H1 (cell line): Measurements from ENCODE around the gene SLC6A3. TPM values are rescaled to one million over a fixed set of nuclear protein-coding genes. Genes with fewer than 3 reads are reported as not detected.

Experiments used
- CTCF ChIA-PET: fragments of 300-600 bp; sonication (Branson Sonifier 250); formaldehyde crosslinking; loops from one replicate; lab custom pipeline; 2021; ENCODE audit not compliant: partially characterized antibody; lab: Charles Lee
- POLR2A ChIA-PET: fragments of 300-600 bp; sonication (Branson Sonifier 250); formaldehyde crosslinking; loops from one replicate; lab custom pipeline; 2021; ENCODE audit warnings: inconsistent platforms; ENCODE audit not compliant: partially characterized antibody; lab: Charles Lee
- DNase-seq, 2 experiments: peaks; one replicate each; pipeline versions ENCODE4 v3.0.0 to v3.0.0-alpha.2; 2010 to 2022; ENCODE audit warnings: low spot score in 2 of 2, low read depth in 1 of 2, mixed read lengths in 1 of 2
- FAIRE-seq: peaks from 2 replicates; lab custom pipeline; 2011; peaks lifted over from hg19 to GRCh38; lab: Jason Lieb, UNC
- H2AFZ ChIP-seq: 2 replicates; pipeline ENCODE4 v1.8.1; 2012; ENCODE audit warnings: low read length, inconsistent platforms
- H2AK5ac ChIP-seq: 2 replicates; pipeline ENCODE4 v1.6.1; 2013; ENCODE audit warnings: low read depth, low read length
- H2BK120ac ChIP-seq: replicated peaks from 2 replicates; pipeline ENCODE3; 2013; ENCODE audit warnings: low read depth, low read length, inconsistent platforms
- H2BK12ac ChIP-seq: 2 replicates; pipeline ENCODE4 v1.6.1; 2013; ENCODE audit warnings: low read depth, low read length
- H2BK15ac ChIP-seq: 2 replicates; pipeline ENCODE4 v1.6.1; 2013; ENCODE audit warnings: low read length
- H2BK20ac ChIP-seq: 2 replicates; pipeline ENCODE4 v1.6.1; 2013; ENCODE audit warnings: low read length
- H2BK5ac ChIP-seq: 2 replicates; pipeline ENCODE4 v1.6.1; 2013; ENCODE audit warnings: low read depth, low read length
- H3K14ac ChIP-seq: 2 replicates; pipeline ENCODE4 v1.6.1; 2013; ENCODE audit warnings: inconsistent platforms; ENCODE audit not compliant: insufficient read length
- H3K18ac ChIP-seq: 2 replicates; pipeline ENCODE4 v1.6.1; 2013; ENCODE audit warnings: low read length; ENCODE audit errors: extremely low read depth
- H3K23ac ChIP-seq: 2 replicates; pipeline ENCODE4 v1.6.1; 2013; ENCODE audit warnings: inconsistent platforms; ENCODE audit not compliant: insufficient read length
- H3K23me2 ChIP-seq: 2 replicates; pipeline ENCODE4 v1.6.1; 2013; ENCODE audit warnings: low read depth, low read length
- H3K27ac ChIP-seq: 2 replicates; pipeline ENCODE4 v1.6.1; 2011; ENCODE audit warnings: low read depth, low read length, inconsistent platforms
- H3K27me3 ChIP-seq, 4 experiments: replicated peaks in 1 of 4; 1 replicate in 1 of 4; 2 replicates in 3 of 4; pipeline versions ENCODE4 v1.6.1 to v1.8.1; 2011 to 2013; ENCODE audit warnings: low read length in 3 of 4, mild to moderate bottlenecking in 3 of 4, inconsistent platforms in 2 of 4, mixed read lengths in 2 of 4, moderate library complexity in 1 of 4; ENCODE audit not compliant: control insufficient read depth in 3 of 4, insufficient read depth in 3 of 4; ENCODE audit errors: extremely low read depth in 1 of 4
- H3K36me3 ChIP-seq, 4 experiments: 2 replicates each; pipeline versions ENCODE4 v1.6.1 to v1.8.1; 2011 to 2013; ENCODE audit warnings: mild to moderate bottlenecking in 4 of 4, low read length in 3 of 4, moderate library complexity in 2 of 4, control low read depth in 1 of 4, inconsistent platforms in 1 of 4; ENCODE audit not compliant: insufficient read depth in 4 of 4, control insufficient read depth in 2 of 4
- H3K4ac ChIP-seq: replicated peaks from 2 replicates; pipeline ENCODE3; 2013; ENCODE audit warnings: low read length, low read depth, mixed read lengths, inconsistent platforms; ENCODE audit not compliant: insufficient read length
- H3K4me1 ChIP-seq, 4 experiments: replicated peaks in 1 of 4; 1 replicate in 1 of 4; 2 replicates in 3 of 4; pipeline versions ENCODE4 v1.6.1 to v1.8.1; 2011 to 2013; ENCODE audit warnings: low read length in 3 of 4, inconsistent platforms in 2 of 4, mixed read lengths in 1 of 4; ENCODE audit not compliant: insufficient read depth in 4 of 4, control insufficient read depth in 3 of 4
- H3K4me2 ChIP-seq, 2 experiments: 2 replicates each; pipeline versions ENCODE4 v1.6.1 to v1.8.1; 2011 to 2013; ENCODE audit warnings: low read depth in 2 of 2, low read length in 2 of 2, control low read depth in 1 of 2, inconsistent platforms in 1 of 2, mild to moderate bottlenecking in 1 of 2; ENCODE audit not compliant: insufficient read depth in 1 of 2
- H3K4me3 ChIP-seq, 4 experiments: fragments of 200-600, 300-600 bp in 1 of 4; sonication (generic), shearing (Covaris generic), sonication (Bioruptor Twin) in 1 of 4; 2 replicates each; pipeline versions ENCODE4 v1.5.1 to v1.8.1; 2011 to 2016; ENCODE audit warnings: low read length in 4 of 4, low read depth in 3 of 4, control low read depth in 2 of 4, inconsistent platforms in 2 of 4, mild to moderate bottlenecking in 2 of 4, mixed read lengths in 1 of 4, moderate library complexity in 1 of 4; ENCODE audit not compliant: insufficient read depth in 2 of 4; ENCODE audit errors: extremely low read depth in 1 of 4
- H3K56ac ChIP-seq: replicated peaks from 2 replicates; pipeline ENCODE3; 2013; ENCODE audit warnings: low read depth, mild to moderate bottlenecking, mixed read lengths, low read length, inconsistent platforms; ENCODE audit not compliant: insufficient read length
- H3K79me1 ChIP-seq: 2 replicates; pipeline ENCODE4 v1.6.1; 2013; ENCODE audit warnings: low read depth, low read length, control low read depth
- H3K79me2 ChIP-seq, 2 experiments: 2 replicates each; pipeline versions ENCODE4 v1.6.1 to v1.8.1; 2012 to 2013; ENCODE audit warnings: low read length in 2 of 2, mild to moderate bottlenecking in 2 of 2, inconsistent platforms in 1 of 2; ENCODE audit not compliant: insufficient read depth in 2 of 2, control insufficient read depth in 1 of 2
- H3K9ac ChIP-seq, 4 experiments: replicated peaks in 1 of 4; 1 replicate in 1 of 4; 2 replicates in 3 of 4; pipeline versions ENCODE4 v1.6.1 to v1.8.1; 2011 to 2013; ENCODE audit warnings: low read depth in 3 of 4, low read length in 3 of 4, control low read depth in 2 of 4, mild to moderate bottlenecking in 2 of 4, moderate library complexity in 2 of 4, inconsistent platforms in 1 of 4; ENCODE audit errors: extremely low read depth in 1 of 4
- H3K9me3 ChIP-seq, 2 experiments: 2 replicates each; pipeline versions ENCODE4 v1.6.1 to v1.8.1; 2012 to 2013; ENCODE audit warnings: mild to moderate bottlenecking in 2 of 2, moderate library complexity in 2 of 2, control low read depth in 1 of 2, inconsistent platforms in 1 of 2, low read depth in 1 of 2, low read length in 1 of 2, mixed read lengths in 1 of 2; ENCODE audit not compliant: insufficient read depth in 2 of 2
- H4K20me1 ChIP-seq, 2 experiments: replicated peaks in 1 of 2; 2 replicates each; pipeline versions ENCODE3 to v1.8.1; 2011 to 2013; ENCODE audit warnings: inconsistent platforms in 2 of 2, low read length in 2 of 2, mild to moderate bottlenecking in 1 of 2; ENCODE audit not compliant: insufficient read depth in 2 of 2, control insufficient read depth in 1 of 2
- H4K5ac ChIP-seq: 2 replicates; pipeline ENCODE4 v1.6.1; 2013; ENCODE audit warnings: low read length, low read depth, mixed read lengths, inconsistent platforms; ENCODE audit not compliant: insufficient read length
- H4K8ac ChIP-seq: 2 replicates; pipeline ENCODE4 v1.8.0; 2013; ENCODE audit warnings: mild to moderate bottlenecking, moderate library complexity, low read length, inconsistent platforms; ENCODE audit not compliant: insufficient read depth; ENCODE audit errors: extremely low read depth
- H4K91ac ChIP-seq: replicated peaks from 2 replicates; pipeline ENCODE3; 2013; ENCODE audit warnings: low read length, mixed read lengths, inconsistent platforms; ENCODE audit not compliant: insufficient read length
- BACH1 ChIP-seq: IDR thresholded peaks from 2 replicates; pipeline ENCODE4 v1.6.1; 2012; ENCODE audit warnings: low read length, improper control_type of control experiment
- NANOG ChIP-seq: IDR thresholded peaks from 2 replicates; pipeline ENCODE4 v1.6.1; 2011; ENCODE audit warnings: low read length, low read depth, mild to moderate bottlenecking, inconsistent platforms; ENCODE audit not compliant: insufficient read depth, poor library complexity, severe bottlenecking
- SP4 ChIP-seq: IDR thresholded peaks from 2 replicates; pipeline ENCODE4 v1.6.1; 2012; ENCODE audit warnings: low read length, inconsistent platforms
- TCF12 ChIP-seq: IDR thresholded peaks from 2 replicates; pipeline ENCODE4 v1.6.1; 2011; ENCODE audit warnings: low read depth, mild to moderate bottlenecking, low read length
- WGBS, 2 experiments: shearing (Covaris generic) in 1 of 2; methylation state at CpG; one replicate each; pipeline versions ENCODE4 v1.1.6 to v1.1.7; 2013 to 2015; ENCODE audit warnings: low lambda C conversion rate in 2 of 2, mixed read lengths in 2 of 2, inconsistent platforms in 1 of 2, low coverage in 1 of 2, missing lambda C conversion rate in 1 of 2; ENCODE audit not compliant: insufficient replicate concordance in 2 of 2, insufficient coverage in 1 of 2, insufficient read length in 1 of 2; ENCODE audit errors: extremely low coverage in 1 of 2, missing lambda C conversion rate in 1 of 2; 5-methylcytosine and 5-hydroxymethylcytosine counted together
- polyA plus RNA-seq, 7 experiments: library from polyadenylated mRNA; depleted of rRNA in 3 of 7; stranded (reverse) in 5 of 7; unstranded in 2 of 7; fragments of >200 nt in 5 of 7; fragments of 200-250 nt in 2 of 7; gene quantifications; 1 replicate in 5 of 7; 2 replicates in 1 of 7; 4 replicates in 1 of 7; pipeline versions ENCODE4 v1.2.1 to v1.2.3, GENCODE V29; 2011 to 2013; ENCODE audit warnings: missing spikeins in 2 of 7, mixed read lengths in 2 of 7
- total RNA-seq: library from RNA; stranded (reverse); fragmentation: NEBNext Ultra II Directional; extraction: Animal tissue kit (Norgen Biotek cat#: 25700); gene quantifications from 2 replicates; pipeline ENCODE4 v1.2.1, GENCODE V29; 2021

Gene SLC6A3
- total and polyA plus RNA-seq, 2 of the 8 experiments (the other 6 are each of a cell fraction or from before 2014, with no cell fraction given): 0.48 to 0.91 TPM

GRCh38 chr5:1383344-1383743, 61.9 kb downstream of the SLC6A3 start:
- ChIA-PET CTCF (interaction anchor here (1.7 kb wide), 1 partner anchor 84 kb away, joined by 4 read pairs; no protein-coding TSS in a partner anchor), POLR2A (no interaction called here)
- Histone ChIP-seq H3K4ac (no peak overlapping the region), H3K18ac (no peak overlapping the region), H3K27me3 (peaks cover 10 to 56% (median 46%) of the 10 kb centered on the region in 4 experiments), H2BK5ac (no peak overlapping the region), H3K9me3 (peaks cover 5 to 10% of the 10 kb centered on the region in 2 experiments; a peak in 3 of 4 replicates), H3K36me3 (no peaks in the 10 kb centered on the region), H3K23me2 (peaks cover 14% of the 10 kb centered on the region; the same call in 1 of the 2 replicates), H3K14ac (no peak overlapping the region), H4K20me1 (peaks cover 5 to 9% of the 10 kb centered on the region in 2 experiments), H3K4me1 (peaks cover 0 to 17% (median 10%) of the 10 kb centered on the region in 4 experiments; a peak in 6 of 7 replicates), H3K23ac (no peak overlapping the region), H3K56ac (no peak overlapping the region), H4K8ac (no peak overlapping the region), H3K27ac (no peak overlapping the region), H3K79me1 (no peaks in the 10 kb centered on the region), H4K91ac (no peak overlapping the region), H3K4me3 (no peak overlapping the region), H2BK20ac (no peak overlapping the region), H3K9ac (no peak overlapping the region), H2BK15ac (no peak overlapping the region), H2BK12ac (no peak overlapping the region), H3K79me2 (no peaks in the 10 kb centered on the region), H2AK5ac (no peak overlapping the region), H2BK120ac (no peak overlapping the region), H2AFZ (no peak overlapping the region), H3K4me2 (no peak overlapping the region), H4K5ac (no peak overlapping the region)
- DNase-seq: no peak
- WGBS, 2 experiments: 85% methylated on average over 17 of the region's 17 CpGs; no CpG with 5 or more reads in 1 of the 2 experiments
- TF ChIP-seq BACH1 (no peak), SP4 (no peak), TCF12 (no peak), NANOG (no peak)
- no peak for FAIRE-seq
